ENCODE data around the gene CD2AP. TPM values are rescaled to one million over a fixed set of nuclear protein-coding genes. Genes with fewer than 3 reads are reported as not detected.
A peak's percentile ranks its signal among the peaks of the same experiment; 100 is the strongest.

The CD2AP gene
- total and polyA plus RNA-seq, 2 of the 8 experiments (the other 6 are each of a cell fraction or from before 2014, with no cell fraction given): 8.6 to 75.6 TPM

DNA sequence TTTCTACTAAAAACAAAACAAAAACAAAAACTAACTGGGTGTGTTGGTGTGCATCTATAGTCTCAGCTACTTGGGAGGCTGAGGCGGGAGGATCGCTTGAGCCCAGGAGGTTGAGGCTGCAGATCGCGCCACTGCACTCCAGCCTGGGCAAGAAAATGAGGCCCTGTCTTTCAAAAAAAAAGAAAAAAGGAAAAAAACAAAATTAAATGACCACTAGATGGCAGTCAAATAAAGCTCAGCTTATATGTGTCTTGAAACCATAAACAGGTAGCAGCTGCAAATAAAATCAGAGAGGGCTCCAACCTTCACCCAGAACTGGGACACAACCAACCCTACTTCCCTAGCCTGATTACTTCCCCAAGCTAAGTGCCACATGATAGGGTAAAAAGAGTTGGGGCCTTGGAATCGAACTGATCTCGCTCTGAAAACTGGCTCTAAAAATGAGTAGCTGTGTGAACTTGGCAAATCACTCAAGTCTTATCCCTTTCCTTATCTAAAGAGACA lies 153.7 kb downstream of the CD2AP start (continued):
- TF ChIP-seq HDAC2 (IDR thresholded peaks at IDR 0.05; ENCODE audit: borderline replicate concordance in 1 of 2, low read depth in 2 of 2, low read length in 2 of 2) (peak in 1 of 2 experiments; percentile 73; a peak in 1 of 4 replicates), JUND (IDR thresholded peaks at IDR 0.05; ENCODE audit: low read length) (no peak), RFX5 (IDR thresholded peaks at IDR 0.05; ENCODE audit: borderline replicate concordance, low read depth, low read length) (no peak), KDM1A (IDR thresholded peaks at IDR 0.05; ENCODE audit: borderline replicate concordance, low read length) (peak; percentile 97), CEBPB (IDR thresholded peaks at IDR 0.05; ENCODE audit: low read depth, low read length) (no peak), CHD1 (IDR thresholded peaks at IDR 0.05; ENCODE audit: low read depth, low read length) (no peak), RAD21 (IDR thresholded peaks at IDR 0.05 in 1 of 2, conservative IDR thresholded peaks at IDR 0.05 in 1 of 2; ENCODE audit: low read depth in 2 of 2, low read length in 2 of 2) (peak; percentile 77 to 78), FOSL1 (IDR thresholded peaks at IDR 0.05; ENCODE audit: insufficient read depth, low read depth, low read length) (no peak)
- TF ChIP-seq, protein P1, sequence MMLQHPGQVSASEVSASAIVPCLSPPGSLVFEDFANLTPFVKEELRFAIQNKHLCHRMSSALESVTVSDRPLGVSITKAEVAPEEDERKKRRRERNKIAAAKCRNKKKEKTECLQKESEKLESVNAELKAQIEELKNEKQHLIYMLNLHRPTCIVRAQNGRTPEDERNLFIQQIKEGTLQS (IDR thresholded peaks at IDR 0.05; ENCODE audit: insufficient read depth, low read depth, low read length): no peak
- TF ChIP-seq, protein P2, sequence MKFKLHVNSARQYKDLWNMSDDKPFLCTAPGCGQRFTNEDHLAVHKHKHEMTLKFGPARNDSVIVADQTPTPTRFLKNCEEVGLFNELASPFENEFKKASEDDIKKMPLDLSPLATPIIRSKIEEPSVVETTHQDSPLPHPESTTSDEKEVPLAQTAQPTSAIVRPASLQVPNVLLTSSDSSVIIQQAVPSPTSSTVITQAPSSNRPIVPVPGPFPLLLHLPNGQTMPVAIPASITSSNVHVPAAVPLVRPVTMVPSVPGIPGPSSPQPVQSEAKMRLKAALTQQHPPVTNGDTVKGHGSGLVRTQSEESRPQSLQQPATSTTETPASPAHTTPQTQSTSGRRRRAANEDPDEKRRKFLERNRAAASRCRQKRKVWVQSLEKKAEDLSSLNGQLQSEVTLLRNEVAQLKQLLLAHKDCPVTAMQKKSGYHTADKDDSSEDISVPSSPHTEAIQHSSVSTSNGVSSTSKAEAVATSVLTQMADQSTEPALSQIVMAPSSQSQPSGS (IDR thresholded peaks at IDR 0.05; ENCODE audit: low read length): no peak
